Uterus (tissue), 4 donors: ENCODE data around the gene VIM. TPM values are rescaled to one million over a fixed set of nuclear protein-coding genes. Genes with fewer than 3 reads are reported as not detected.
"Not testable (repeated sequence)": the region's sequence is repeated elsewhere in the genome, so short reads cannot be mapped to it uniquely, and the experiment has no call there.

Source experiments
- DNase-seq, 2 donors: peaks; one replicate each; pipeline ENCODE4 v3.0.0-alpha.2; 2019 to 2020
- H3K27ac ChIP-seq, 2 donors: fragments of 200-600 bp; sonication (generic); 1 replicate in 1 of 2; 2 replicates in 1 of 2; pipeline ENCODE4 v1.5.1; 2016 to 2018
- H3K27me3 ChIP-seq, 2 donors: fragments of 200-600 bp; sonication (generic); one replicate each; pipeline ENCODE4 v1.5.1; 2018 to 2019; ENCODE audit warnings: control low read depth in 1 of 2
- H3K36me3 ChIP-seq, 2 donors: fragments of 200-600 bp; sonication (generic); one replicate each; pipeline ENCODE4 v1.5.1; 2019; ENCODE audit warnings: control low read depth in 1 of 2
- H3K4me1 ChIP-seq, 2 donors: fragments of 200-600 bp; sonication (generic); one replicate each; pipeline ENCODE4 v1.5.1; 2018 to 2019; ENCODE audit warnings: control low read depth in 1 of 2
- H3K4me3 ChIP-seq, 2 donors: fragments of 200-600 bp; sonication (generic); 1 replicate in 1 of 2; 2 replicates in 1 of 2; pipeline ENCODE4 v1.5.1; 2018 to 2019; ENCODE audit warnings: mild to moderate bottlenecking in 1 of 2
- H3K9me3 ChIP-seq, 2 donors: fragments of 200-600 bp; sonication (generic); one replicate each; pipeline ENCODE4 v1.5.1; 2019; ENCODE audit warnings: control low read depth in 1 of 2
- POLR2A ChIP-seq, 2 donors: fragments of 450-650 bp; IDR thresholded peaks; one replicate each; pipeline ENCODE4 v1.6.1; 2016; ENCODE audit warnings: antibody characterized with exemption in 2 of 2, mild to moderate bottlenecking in 1 of 2, moderate library complexity in 1 of 2
- intact Hi-C: fragments of 100-400 bp; cut with DNase I; formaldehyde crosslinking; loops from one replicate; pipeline ENCODE4 v1.15.1; 2023; ENCODE audit warnings: low total_unique reads
- total RNA-seq, 4 donors: library from RNA; depleted of rRNA in 3 of 4; stranded (reverse); fragments of >200 nt in 3 of 4; gene quantifications; one replicate each; pipeline versions ENCODE4 v1.1.0 to v1.2.4, GENCODE V29; 2014 to 2023
- TF ChIP-seq, protein P1 (sequence below), 4 experiments: fragments of 200-600 bp in 2 of 4; fragments of 450-650 bp in 2 of 4; sonication (generic) in 2 of 4; IDR thresholded peaks; one replicate each; pipeline ENCODE4 v1.5.1; 2016 to 2019; ENCODE audit warnings: antibody characterized with exemption in 4 of 4, mild to moderate bottlenecking in 2 of 4, moderate library complexity in 1 of 4
- donor health status: DM: yes; HTN: yes; CAD: no.

VIM gene
- total RNA-seq, 4 donors from 2014 or later: 1,892 to 2,495 (median 2,052) TPM

DNA sequence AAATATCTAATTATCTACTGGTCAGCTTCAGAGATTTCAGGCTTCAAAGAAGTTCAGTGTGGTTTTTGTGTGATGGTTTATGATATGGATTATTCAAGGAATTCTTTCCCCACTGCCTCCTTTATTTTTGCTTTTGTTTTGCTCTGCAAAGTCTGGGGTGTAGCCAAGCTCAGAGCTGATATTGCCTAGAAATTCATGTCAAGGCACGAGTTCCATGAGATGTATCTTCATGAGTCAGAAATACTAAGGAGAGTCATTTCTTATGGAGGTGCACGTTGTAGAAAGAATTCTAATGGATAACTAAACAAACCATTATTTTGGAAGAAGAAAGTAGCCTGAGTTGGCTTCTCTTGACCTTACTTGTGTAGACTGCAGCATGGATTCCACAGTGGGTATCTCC lies 37.4 kb downstream of the VIM start:
- Histone ChIP-seq H3K36me3 (no peaks in the 10 kb centered on the region), H3K9me3 (peaks cover 0 to 22% of the 10 kb centered on the region in 2 donors), H3K27ac (no peak overlapping the region), H3K27me3 (no peaks in the 10 kb centered on the region), H3K4me3 (no peak overlapping the region), H3K4me1 (no peaks in the 10 kb centered on the region)
- DNase-seq: no peak
- TF ChIP-seq POLR2A (IDR thresholded peaks at IDR 0.05): no peak
- TF ChIP-seq, protein P1, sequence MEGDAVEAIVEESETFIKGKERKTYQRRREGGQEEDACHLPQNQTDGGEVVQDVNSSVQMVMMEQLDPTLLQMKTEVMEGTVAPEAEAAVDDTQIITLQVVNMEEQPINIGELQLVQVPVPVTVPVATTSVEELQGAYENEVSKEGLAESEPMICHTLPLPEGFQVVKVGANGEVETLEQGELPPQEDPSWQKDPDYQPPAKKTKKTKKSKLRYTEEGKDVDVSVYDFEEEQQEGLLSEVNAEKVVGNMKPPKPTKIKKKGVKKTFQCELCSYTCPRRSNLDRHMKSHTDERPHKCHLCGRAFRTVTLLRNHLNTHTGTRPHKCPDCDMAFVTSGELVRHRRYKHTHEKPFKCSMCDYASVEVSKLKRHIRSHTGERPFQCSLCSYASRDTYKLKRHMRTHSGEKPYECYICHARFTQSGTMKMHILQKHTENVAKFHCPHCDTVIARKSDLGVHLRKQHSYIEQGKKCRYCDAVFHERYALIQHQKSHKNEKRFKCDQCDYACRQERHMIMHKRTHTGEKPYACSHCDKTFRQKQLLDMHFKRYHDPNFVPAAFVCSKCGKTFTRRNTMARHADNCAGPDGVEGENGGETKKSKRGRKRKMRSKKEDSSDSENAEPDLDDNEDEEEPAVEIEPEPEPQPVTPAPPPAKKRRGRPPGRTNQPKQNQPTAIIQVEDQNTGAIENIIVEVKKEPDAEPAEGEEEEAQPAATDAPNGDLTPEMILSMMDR (IDR thresholded peaks at IDR 0.05): no peak
- intact Hi-C loops: no loop called here

DNA sequence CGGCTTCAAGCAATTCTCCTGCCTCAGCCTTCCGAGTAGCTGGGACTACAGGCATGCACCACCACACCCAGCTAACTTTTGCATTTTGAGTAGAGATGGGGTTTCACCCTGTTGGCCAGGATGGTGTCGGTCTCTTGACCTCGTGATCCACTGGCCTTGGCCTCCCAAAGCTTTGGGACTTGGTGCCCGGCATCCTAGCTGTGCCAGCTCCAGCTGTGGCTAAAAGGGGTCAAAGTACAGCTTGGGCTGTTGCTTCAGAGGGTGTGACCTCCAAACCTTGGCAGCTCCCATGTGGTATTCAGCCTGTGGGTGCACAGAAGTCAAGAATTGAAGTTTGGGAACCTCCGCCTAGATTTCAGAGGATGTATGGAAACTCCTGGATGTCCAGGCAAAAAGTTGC lies 38.5 kb downstream of the VIM start:
- H3K36me3 ChIP-seq, H3K27ac ChIP-seq, H3K27me3 ChIP-seq, H3K4me1 ChIP-seq, intact Hi-C loops, DNase-seq, H3K4me3 ChIP-seq: not testable (repeated sequence)
- H3K9me3 ChIP-seq: peaks cover 0 to 22% of the 10 kb centered on the region in 2 donors

DNA sequence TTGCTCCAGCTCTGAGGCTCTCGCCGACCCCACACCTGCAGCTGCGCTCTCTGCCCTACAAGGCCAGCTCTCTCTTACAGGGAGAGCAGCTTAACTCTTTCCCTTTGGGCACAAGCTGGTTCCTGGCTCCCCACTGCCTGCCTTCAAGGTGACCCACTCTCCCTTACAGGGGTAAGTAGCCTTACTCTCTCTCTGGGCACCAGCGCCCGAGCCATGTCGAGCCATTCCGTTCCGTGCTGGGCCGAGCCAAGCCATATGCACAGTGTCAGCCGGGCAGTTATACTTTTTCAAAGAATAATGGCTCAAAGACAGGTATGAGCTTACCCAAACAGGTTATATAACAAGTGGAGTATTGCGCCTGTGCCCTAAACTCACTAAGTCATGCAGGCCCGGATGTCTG lies 44.6 kb downstream of the VIM start:
- no peak for DNase-seq
- no peaks in the 10 kb centered on the region for H3K27me3 ChIP-seq
- TF ChIP-seq, protein P1 (IDR thresholded peaks at IDR 0.05): no peak
- TF ChIP-seq POLR2A (IDR thresholded peaks at IDR 0.05): no peak
- intact Hi-C loops: no loop called here
- H3K4me1 ChIP-seq: no peaks in the 10 kb centered on the region
- H3K36me3 ChIP-seq: no peaks in the 10 kb centered on the region
- no peak overlapping the region for H3K4me3 ChIP-seq
- H3K9me3 ChIP-seq: no peaks in the 10 kb centered on the region
- no peak overlapping the region for H3K27ac ChIP-seq

DNA sequence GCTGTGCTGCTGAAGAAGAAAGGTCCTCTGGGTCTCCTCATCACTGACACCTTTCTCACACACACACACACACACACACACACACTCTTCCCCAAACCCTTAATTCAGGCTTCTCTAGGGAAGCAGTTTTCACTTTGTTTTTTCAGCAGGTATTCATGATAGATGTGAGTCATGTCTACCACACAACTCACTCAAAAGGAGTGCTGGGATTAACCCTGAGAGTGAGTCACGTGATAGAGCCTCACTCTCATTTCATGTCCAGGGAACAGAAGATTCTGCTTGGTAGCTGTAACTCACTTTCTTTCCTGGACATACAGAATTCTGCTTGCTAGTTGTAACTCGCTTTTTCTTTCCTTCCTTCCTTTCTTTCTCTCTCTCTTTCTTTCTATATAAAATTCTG lies 45.4 kb downstream of the VIM start:
- H3K27me3 ChIP-seq: no peaks in the 10 kb centered on the region
- H3K4me1 ChIP-seq: no peaks in the 10 kb centered on the region
- no peak overlapping the region for H3K27ac ChIP-seq
- intact Hi-C loops: no loop called here
- no peak for TF ChIP-seq POLR2A (IDR thresholded peaks at IDR 0.05)
- TF ChIP-seq, protein P1 (IDR thresholded peaks at IDR 0.05): no peak
- no peak for DNase-seq
- H3K36me3 ChIP-seq: no peaks in the 10 kb centered on the region
- no peak overlapping the region for H3K4me3 ChIP-seq
- H3K9me3 ChIP-seq: no peaks in the 10 kb centered on the region

DNA sequence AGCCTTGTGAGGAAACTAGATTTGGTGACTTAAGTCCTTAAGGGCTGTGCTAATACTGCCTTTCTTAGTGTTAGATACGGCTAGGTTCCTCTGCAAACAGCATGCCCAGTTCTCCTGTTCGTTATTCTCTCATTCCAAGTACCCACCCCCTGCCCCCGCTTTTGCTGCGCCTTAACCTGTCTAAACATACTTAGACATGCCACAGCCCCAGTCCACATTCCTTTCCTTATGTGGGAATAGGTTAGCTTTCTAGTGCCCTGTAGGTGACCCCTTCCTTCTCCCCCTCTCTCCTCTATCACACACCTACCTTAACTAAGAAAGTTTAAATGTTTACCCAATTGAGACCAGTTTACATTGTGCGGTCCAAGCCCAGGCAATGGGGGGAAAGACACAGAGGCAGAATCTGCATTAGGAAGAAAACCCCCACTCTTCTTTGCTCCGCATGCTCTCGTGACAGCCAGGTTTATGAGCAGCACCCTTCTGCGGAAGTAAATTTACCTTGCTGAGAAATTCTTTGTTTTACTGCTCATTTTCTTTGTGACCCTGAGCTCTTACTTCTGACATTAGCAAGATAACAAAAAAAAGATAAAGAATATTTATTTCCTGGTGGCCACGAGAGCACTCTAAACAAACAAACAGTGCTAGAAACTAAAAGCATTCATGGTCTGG lies 48.8 kb downstream of the VIM start:
- no peak for TF ChIP-seq POLR2A (IDR thresholded peaks at IDR 0.05)
- TF ChIP-seq, protein P1 (IDR thresholded peaks at IDR 0.05): no peak
- H3K27me3 ChIP-seq: no peaks in the 10 kb centered on the region
- intact Hi-C loops: no loop called here
- no peaks in the 10 kb centered on the region for H3K36me3 ChIP-seq
- no peak overlapping the region for H3K27ac ChIP-seq
- no peak overlapping the region for H3K4me3 ChIP-seq
- DNase-seq: no peak
- no peaks in the 10 kb centered on the region for H3K9me3 ChIP-seq
- H3K4me1 ChIP-seq: no peaks in the 10 kb centered on the region
